ENCODE measurements around the gene EVI2B.

GRCh38 chr17:31269036-31269577 lies 44.7 kb downstream of the EVI2B start:
- TF ChIP-seq POLR2A (IDR thresholded peaks at IDR 0.05): no peak
- TF ChIP-seq, protein P1, sequence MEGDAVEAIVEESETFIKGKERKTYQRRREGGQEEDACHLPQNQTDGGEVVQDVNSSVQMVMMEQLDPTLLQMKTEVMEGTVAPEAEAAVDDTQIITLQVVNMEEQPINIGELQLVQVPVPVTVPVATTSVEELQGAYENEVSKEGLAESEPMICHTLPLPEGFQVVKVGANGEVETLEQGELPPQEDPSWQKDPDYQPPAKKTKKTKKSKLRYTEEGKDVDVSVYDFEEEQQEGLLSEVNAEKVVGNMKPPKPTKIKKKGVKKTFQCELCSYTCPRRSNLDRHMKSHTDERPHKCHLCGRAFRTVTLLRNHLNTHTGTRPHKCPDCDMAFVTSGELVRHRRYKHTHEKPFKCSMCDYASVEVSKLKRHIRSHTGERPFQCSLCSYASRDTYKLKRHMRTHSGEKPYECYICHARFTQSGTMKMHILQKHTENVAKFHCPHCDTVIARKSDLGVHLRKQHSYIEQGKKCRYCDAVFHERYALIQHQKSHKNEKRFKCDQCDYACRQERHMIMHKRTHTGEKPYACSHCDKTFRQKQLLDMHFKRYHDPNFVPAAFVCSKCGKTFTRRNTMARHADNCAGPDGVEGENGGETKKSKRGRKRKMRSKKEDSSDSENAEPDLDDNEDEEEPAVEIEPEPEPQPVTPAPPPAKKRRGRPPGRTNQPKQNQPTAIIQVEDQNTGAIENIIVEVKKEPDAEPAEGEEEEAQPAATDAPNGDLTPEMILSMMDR (IDR thresholded peaks at IDR 0.05): no peak

Measured in vagina (tissue), 2 donors.